ENCODE measurements around the gene NUCB1. TPM values are rescaled to one million over a fixed set of nuclear protein-coding genes. Genes with fewer than 3 reads are reported as not detected.
"Not testable (repeated sequence)": the region's sequence is repeated elsewhere in the genome, so short reads cannot be mapped to it uniquely, and the experiment has no call there.

The NUCB1 gene
- total RNA-seq, 2 donors from 2014 or later, result 213 to 270 TPM

DNA sequence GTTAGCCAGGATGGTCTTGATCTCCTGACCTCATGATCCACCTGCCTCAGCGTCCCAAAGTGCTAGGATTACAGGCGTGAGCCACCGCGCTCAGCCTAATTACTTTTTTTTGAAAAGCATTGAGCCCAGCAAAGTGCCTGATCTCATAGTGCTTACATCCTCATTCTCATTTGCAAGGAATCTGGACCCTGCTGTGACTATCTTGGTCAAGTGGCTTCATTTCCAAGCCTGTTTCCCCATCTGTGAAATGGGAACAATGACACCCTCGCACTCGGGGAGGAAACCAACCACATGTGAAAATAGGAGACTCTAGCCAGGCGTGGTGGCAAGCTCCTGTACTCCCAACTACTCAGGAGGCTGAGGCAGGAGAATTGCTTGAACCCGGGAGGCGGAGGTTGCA, 30.1 kb upstream of the NUCB1 start:
- peaks cover 25% of the 10 kb centered on the region for H3K36me3 Mint-ChIP-seq
- no peak for ATAC-seq
- no peaks in the 10 kb centered on the region for H3K9me3 Mint-ChIP-seq
- H3K4me3 Mint-ChIP-seq, result no peak overlapping the region
- peaks cover 25 to 33% of the 10 kb centered on the region in 2 donors for H3K4me1 Mint-ChIP-seq (ENCODE audit: low read depth in 2 of 2)
- DNase-seq (ENCODE audit: low spot score), result no peak
- no peak overlapping the region for H3K27ac Mint-ChIP-seq
- H3K27me3 Mint-ChIP-seq, result peaks cover 8% of the 10 kb centered on the region in 2 donors

GRCh38 chr19:48871471-48872181, 28.5 kb upstream of the NUCB1 start:
- H3K9me3 Mint-ChIP-seq; DNase-seq (ENCODE audit: low spot score); ATAC-seq: not testable (repeated sequence)

GRCh38 chr19:48872182-48872883, 27.8 kb upstream of the NUCB1 start, which contains the start of gene PPP1R15A:
Gene PPP1R15A (plus strand): TSS chr19:48872421. CDS start chr19:48873234, 813 bp downstream.
- H3K27ac Mint-ChIP-seq, result peak within 1 kb of the TSS; percentile 99
- H3K4me3 Mint-ChIP-seq, result peak within 1 kb of the TSS; percentile 100
- peaks cover 34% of the 10 kb centered on the region for H3K36me3 Mint-ChIP-seq
- ATAC-seq (peak; percentile 74 to 84), DNase-seq (ENCODE audit: low spot score) (peak; percentile 97)
- H3K9me3 Mint-ChIP-seq, result no peaks in the 10 kb centered on the region
- H3K4me1 Mint-ChIP-seq (ENCODE audit: low read depth in 2 of 2), result peaks cover 41 to 45% of the 10 kb centered on the region in 2 donors
- peaks cover 4 to 8% of the 10 kb centered on the region in 2 donors for H3K27me3 Mint-ChIP-seq

More at GRCh38 chr19:48871471-48872181, 28.5 kb upstream of the NUCB1 start:
- Mint-ChIP-seq H3K4me1 (ENCODE audit: low read depth in 2 of 2) (peaks cover 41 to 45% of the 10 kb centered on the region in 2 donors), H3K4me3 (peak overlapping the region; percentile 100), H3K36me3 (peaks cover 34% of the 10 kb centered on the region), H3K27ac (peak overlapping the region; percentile 99)
- H3K27me3 Mint-ChIP-seq, result not testable (repeated sequence)

DNA sequence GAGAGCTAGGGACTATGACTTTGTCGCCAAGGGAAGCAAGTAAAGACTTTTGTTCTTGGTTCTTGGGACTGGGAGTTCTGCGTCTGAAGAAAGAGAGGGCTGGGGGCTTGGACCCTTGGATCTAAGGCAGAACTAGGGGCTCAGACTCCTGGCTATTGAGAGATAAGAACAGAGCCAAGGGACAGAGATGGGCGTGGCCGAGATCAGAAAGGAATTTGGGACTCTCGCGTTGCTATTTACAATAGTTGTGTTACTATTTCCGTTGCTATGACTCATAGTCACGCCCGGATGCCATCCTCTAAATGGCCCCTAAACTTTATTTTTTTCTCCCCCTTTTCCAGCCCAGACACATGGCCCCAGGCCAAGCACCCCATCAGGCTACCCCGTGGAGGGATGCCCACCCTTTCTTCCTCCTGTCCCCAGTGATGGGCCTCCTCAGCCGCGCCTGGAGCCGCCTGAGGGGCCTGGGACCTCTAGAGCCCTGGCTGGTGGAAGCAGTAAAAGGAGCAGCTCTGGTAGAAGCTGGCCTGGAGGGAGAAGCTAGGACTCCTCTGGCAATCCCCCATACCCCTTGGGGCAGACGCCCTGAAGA, 27.1 kb upstream of the NUCB1 start:
- Mint-ChIP-seq H3K27ac (peak overlapping the region; percentile 99), H3K4me3 (peak overlapping the region; percentile 100), H3K4me1 (ENCODE audit: low read depth in 2 of 2) (peaks cover 47% of the 10 kb centered on the region in 2 donors), H3K36me3 (peaks cover 38% of the 10 kb centered on the region), H3K27me3 (peaks cover 4 to 6% of the 10 kb centered on the region in 2 donors), H3K9me3 (no peaks in the 10 kb centered on the region)
- ATAC-seq, result peak; percentile 56 to 66
- DNase-seq (ENCODE audit: low spot score), result peak; percentile 84

- peak overlapping the region; percentile 100 for H3K4me3 Mint-ChIP-seq
- H3K9me3 Mint-ChIP-seq, result no peaks in the 10 kb centered on the region
- peaks cover 49% of the 10 kb centered on the region in 2 donors for H3K4me1 Mint-ChIP-seq (ENCODE audit: low read depth in 2 of 2)
- no peak for ATAC-seq
- H3K27ac Mint-ChIP-seq, result peak overlapping the region; percentile 99
- H3K36me3 Mint-ChIP-seq, result peaks cover 41% of the 10 kb centered on the region
- no peak for DNase-seq (ENCODE audit: low spot score)
- no peaks in the 10 kb centered on the region for H3K27me3 Mint-ChIP-seq
Measured at GRCh38 chr19:48873476-48874302, 26.4 kb upstream of the NUCB1 start.

GRCh38 chr19:48874303-48875135, 25.6 kb upstream of the NUCB1 start:
- H3K36me3 Mint-ChIP-seq, result peaks cover 41% of the 10 kb centered on the region
- DNase-seq (ENCODE audit: low spot score), result no peak
- H3K27me3 Mint-ChIP-seq, result no peaks in the 10 kb centered on the region
- ATAC-seq, result no peak
- H3K27ac Mint-ChIP-seq, result peak overlapping the region; percentile 99
- peaks cover 49 to 50% of the 10 kb centered on the region in 2 donors for H3K4me1 Mint-ChIP-seq (ENCODE audit: low read depth in 2 of 2)
- H3K4me3 Mint-ChIP-seq, result peak overlapping the region; percentile 100
- no peaks in the 10 kb centered on the region for H3K9me3 Mint-ChIP-seq

DNA sequence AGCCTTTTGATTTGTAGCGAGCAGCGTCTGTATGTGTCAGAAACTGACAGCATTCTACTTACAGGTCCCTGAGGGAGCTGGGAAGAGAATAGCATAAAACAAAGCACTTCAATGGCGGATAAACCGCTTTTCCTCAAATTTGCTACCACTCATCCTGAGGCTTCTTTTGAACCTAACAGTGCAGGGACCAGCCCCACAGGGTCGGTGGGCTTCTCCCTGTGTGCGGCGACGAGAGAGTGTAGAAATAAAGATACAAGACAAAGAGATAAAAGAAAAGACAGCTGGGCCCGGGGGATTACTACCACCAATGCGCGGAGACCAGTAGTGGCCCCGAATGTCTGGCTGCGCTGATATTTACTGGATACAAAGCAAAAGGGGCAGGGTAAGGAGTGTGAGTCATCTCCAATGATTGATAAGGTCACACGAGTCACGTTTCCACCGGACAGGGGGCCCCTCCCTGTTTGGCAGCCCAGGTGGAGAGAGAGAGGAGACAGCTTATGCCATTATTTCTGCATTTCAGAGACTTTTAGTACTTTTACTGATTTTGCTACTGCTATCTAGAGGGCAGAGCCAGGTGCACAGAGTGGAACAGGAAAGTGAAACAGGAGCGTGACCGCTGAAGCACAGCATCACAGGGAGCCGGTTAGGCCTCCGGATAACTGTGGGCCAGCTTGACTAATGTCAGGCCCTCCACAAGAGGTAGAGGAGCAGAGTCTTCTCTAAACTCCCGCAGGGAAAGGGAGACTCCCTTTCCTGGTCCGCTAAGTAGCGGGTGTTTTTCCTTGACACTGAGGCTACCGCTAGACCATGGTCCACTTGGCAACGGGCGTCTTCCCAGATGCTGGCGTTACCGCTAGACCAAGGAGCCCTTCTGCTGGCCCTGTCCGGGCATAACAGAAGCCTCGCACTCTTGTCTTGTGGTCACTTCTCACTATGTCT, 23.8 kb upstream of the NUCB1 start:
- peaks cover 49 to 50% of the 10 kb centered on the region in 2 donors for H3K4me1 Mint-ChIP-seq (ENCODE audit: low read depth in 2 of 2)
- H3K27me3 Mint-ChIP-seq; H3K9me3 Mint-ChIP-seq; ATAC-seq; DNase-seq (ENCODE audit: low spot score): not testable (repeated sequence)
- H3K27ac Mint-ChIP-seq, result peak overlapping the region; percentile 99
- H3K36me3 Mint-ChIP-seq, result peaks cover 41% of the 10 kb centered on the region
- peak overlapping the region; percentile 100 for H3K4me3 Mint-ChIP-seq

GRCh38 chr19:48877855-48878195, 22.3 kb upstream of the NUCB1 start:
- H3K27me3 Mint-ChIP-seq, result no peaks in the 10 kb centered on the region
- H3K36me3 Mint-ChIP-seq, result peaks cover 34% of the 10 kb centered on the region
- DNase-seq (ENCODE audit: low spot score) (no peak), ATAC-seq (no peak)
- H3K4me3 Mint-ChIP-seq, result peak overlapping the region; percentile 47
- H3K9me3 Mint-ChIP-seq, result no peaks in the 10 kb centered on the region
- peak overlapping the region; percentile 64 to 68 for H3K27ac Mint-ChIP-seq
- peaks cover 41 to 44% of the 10 kb centered on the region in 2 donors for H3K4me1 Mint-ChIP-seq (ENCODE audit: low read depth in 2 of 2)

- H3K4me3 Mint-ChIP-seq, result peak overlapping the region; percentile 47
Measured at GRCh38 chr19:48878196-48879024, 21.7 kb upstream of the NUCB1 start.

GRCh38 chr19:48879025-48879637, 21.0 kb upstream of the NUCB1 start:
- Mint-ChIP-seq H3K9me3 (no peaks in the 10 kb centered on the region), H3K36me3 (peaks cover 21% of the 10 kb centered on the region), H3K4me3 (no peak overlapping the region), H3K4me1 (ENCODE audit: low read depth in 2 of 2) (peaks cover 34 to 35% of the 10 kb centered on the region in 2 donors), H3K27me3 (no peaks in the 10 kb centered on the region), H3K27ac (no peak overlapping the region)
- ATAC-seq (no peak), DNase-seq (ENCODE audit: low spot score) (no peak)

More at GRCh38 chr19:48878196-48879024, 21.7 kb upstream of the NUCB1 start:
- no peaks in the 10 kb centered on the region for H3K27me3 Mint-ChIP-seq
- H3K27ac Mint-ChIP-seq, result peak overlapping the region; percentile 64 to 68
- H3K36me3 Mint-ChIP-seq, result peaks cover 28% of the 10 kb centered on the region
- DNase-seq (ENCODE audit: low spot score) (no peak), ATAC-seq (no peak)
- H3K4me1 Mint-ChIP-seq (ENCODE audit: low read depth in 2 of 2), result peaks cover 36 to 41% of the 10 kb centered on the region in 2 donors
- H3K9me3 Mint-ChIP-seq, result no peaks in the 10 kb centered on the region

GRCh38 chr19:48879696-48880095, 20.4 kb upstream of the NUCB1 start:
- not testable (repeated sequence) for H3K4me3 Mint-ChIP-seq; H3K9me3 Mint-ChIP-seq; ATAC-seq; H3K27ac Mint-ChIP-seq; H3K27me3 Mint-ChIP-seq; DNase-seq (ENCODE audit: low spot score)
- Mint-ChIP-seq H3K36me3 (peaks cover 16% of the 10 kb centered on the region), H3K4me1 (ENCODE audit: low read depth in 2 of 2) (peaks cover 30% of the 10 kb centered on the region in 2 donors)
